Gastrocnemius medialis (tissue), 4 donors: ENCODE measurements around the gene HIBCH.

Experiments
- CTCF ChIP-seq, 5 experiments: fragments of 450-650 bp in 3 of 5; fragments of 200-600 bp in 2 of 5; sonication (generic) in 2 of 5; IDR thresholded peaks in 4 of 5; conservative IDR thresholded peaks in 1 of 5; 1 replicate in 4 of 5; 2 replicates in 1 of 5; pipeline ENCODE4 v1.5.1; 2016 to 2019; ENCODE audit warnings: antibody characterized with exemption in 5 of 5, mild to moderate bottlenecking in 3 of 5, moderate library complexity in 3 of 5
- POLR2A ChIP-seq, 2 donors: fragments of 450-650 bp; IDR thresholded peaks; one replicate each; pipeline ENCODE4 v1.6.1; 2017; ENCODE audit warnings: antibody characterized with exemption in 2 of 2, mild to moderate bottlenecking in 2 of 2, moderate library complexity in 2 of 2

GRCh38 chr2:190280565-190281350 is 38.9 kb downstream of the HIBCH start:
- TF ChIP-seq CTCF (IDR thresholded peaks at IDR 0.05 in 4 of 5, conservative IDR thresholded peaks at IDR 0.05 in 1 of 5) (no peak), POLR2A (IDR thresholded peaks at IDR 0.05) (no peak)
